CD1c-positive myeloid dendritic cell (primary cell): ENCODE measurements around the gene BCO2.
"Not testable (repeated sequence)": the region's sequence is repeated elsewhere in the genome, so short reads cannot be mapped to it uniquely, and the experiment has no call there.

Experiments
- DNase-seq: peaks from one replicate; pipeline ENCODE4 v3.0.0-alpha.2; 2016; ENCODE audit errors: extremely low spot score

The BCO2 gene

DNA sequence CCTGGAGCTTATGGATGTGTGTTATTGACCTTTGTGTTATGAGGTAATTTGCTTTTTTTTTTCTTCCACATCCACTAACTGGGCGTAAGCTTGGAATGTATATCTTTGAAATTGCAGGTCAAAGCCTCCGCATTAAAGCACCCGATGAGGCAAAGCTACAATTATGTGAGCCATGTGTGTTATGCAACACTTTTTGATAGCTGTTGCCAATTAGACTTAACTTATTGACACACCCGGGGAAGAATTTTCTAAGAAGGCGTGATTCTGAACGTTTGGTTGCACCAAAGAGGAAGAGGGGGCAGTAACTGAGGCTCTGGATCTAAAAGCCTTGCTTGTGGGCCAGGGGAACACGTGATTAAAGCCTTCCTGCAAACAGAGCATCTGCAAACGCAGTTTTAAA is 8.8 kb upstream of the BCO2 start:
- peak; percentile 30 for DNase-seq

DNA sequence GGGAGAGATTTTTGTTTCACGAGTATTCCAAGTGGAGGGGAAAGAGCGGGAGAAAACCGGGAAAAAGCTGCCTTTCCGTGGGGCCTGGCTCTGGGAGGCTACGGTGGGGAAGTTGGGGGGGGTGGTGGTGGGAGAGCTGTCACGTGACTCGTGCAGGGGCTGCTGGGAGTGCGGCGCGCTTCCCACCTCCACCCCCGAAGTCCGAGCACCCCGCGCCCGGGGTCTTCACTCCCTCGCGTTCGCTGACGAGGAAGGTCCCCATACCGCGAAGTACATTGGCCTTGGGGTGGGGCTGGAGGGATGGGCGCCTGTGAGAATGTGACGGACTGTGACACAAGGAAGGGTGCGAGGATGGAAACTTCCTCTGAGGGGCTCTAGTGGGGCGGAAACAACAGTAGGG is 8.2 kb upstream of the BCO2 start, which contains the start of gene TEX12:
Gene TEX12, plus strand, starts transcription at position 228 of the 400 bp plus-strand sequence. CDS start 1,897 bp downstream, outside the sequence.
- DNase-seq: no peak

DNA sequence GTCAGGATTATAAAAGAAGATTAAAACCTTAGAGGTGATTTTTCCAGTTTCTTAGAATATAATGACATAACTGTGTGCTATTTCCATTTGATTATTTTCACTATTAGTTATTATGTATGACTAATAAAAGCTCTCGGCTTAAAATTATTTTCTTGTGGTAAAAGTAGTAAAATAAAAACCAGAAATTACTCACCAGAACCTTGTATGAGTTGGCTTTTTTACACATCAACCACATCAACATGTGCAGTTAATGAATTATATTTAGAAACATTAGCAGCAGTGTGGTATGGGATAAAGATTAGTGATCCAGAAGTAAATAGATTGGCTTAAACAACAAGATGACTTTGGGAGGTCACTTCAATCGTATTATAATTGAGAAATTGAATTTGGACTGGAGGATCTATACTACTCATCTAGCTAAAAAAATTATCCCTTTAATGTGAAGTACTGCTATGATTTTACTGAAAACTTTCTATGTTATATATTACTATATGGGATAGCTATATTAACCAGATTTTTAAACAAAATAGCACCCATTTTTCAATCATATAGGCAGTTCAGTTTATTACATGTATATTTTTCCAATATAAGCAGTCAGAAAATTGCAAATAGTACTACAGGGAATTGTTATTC is 2.8 kb upstream of the BCO2 start:
- DNase-seq: no peak

DNA sequence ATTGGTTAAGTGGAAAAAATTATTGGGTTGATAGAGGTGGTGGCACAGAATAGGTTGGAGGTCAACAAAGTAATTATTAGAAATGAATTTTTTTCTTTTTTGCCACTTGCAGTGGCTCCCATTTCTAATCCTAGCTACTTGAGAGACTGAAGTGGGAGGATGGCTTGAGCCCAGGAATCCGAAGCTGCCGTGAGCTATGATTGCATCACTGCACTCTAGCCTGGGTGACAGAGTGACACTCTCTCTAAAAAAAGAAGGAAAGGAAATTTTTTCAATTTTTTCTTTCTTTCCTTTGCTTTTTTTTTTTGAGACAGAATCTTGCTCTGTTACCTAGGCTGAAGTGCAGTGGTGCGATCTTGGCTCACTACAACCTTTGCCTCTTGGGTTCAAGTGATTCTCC is 2.2 kb upstream of the BCO2 start:
- no peak for DNase-seq

DNA sequence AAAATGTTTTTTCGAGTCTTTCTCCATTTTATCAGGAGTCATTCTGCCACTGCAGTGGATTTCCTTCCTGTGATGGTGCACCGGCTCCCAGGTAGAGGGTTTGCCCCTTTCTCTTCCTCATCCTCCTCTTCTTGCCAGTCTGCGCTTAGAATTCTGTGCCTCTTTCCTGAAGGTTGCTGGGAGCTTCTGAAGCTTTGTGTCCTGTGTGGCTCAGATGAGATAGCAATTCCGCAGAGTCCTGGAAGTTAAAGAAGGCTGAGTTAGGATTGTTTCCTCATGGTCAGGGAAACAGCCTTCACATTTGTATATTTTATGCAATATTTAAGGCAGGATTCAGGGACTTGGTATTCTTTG is 264 bp downstream of the BCO2 start:
- no peak for DNase-seq

DNA sequence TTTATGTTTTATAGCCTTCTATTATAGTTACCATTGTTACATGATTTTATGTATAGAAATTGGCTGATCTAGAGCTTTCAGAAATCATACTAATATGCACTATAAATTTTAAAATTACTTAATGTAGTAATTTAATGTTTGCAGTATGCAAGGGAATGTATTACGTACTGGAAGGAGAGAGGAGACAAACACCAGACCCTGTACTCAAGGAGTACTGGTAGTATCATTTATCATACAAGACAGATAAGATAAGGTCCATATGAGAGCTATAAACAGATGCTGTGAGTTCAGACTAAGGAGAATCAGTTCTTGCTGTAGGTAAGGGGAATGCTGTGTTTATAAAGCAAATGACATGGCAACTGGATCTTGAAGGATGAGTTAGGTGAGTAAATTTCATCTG is 765 bp downstream of the BCO2 start:
- DNase-seq: no peak

DNA sequence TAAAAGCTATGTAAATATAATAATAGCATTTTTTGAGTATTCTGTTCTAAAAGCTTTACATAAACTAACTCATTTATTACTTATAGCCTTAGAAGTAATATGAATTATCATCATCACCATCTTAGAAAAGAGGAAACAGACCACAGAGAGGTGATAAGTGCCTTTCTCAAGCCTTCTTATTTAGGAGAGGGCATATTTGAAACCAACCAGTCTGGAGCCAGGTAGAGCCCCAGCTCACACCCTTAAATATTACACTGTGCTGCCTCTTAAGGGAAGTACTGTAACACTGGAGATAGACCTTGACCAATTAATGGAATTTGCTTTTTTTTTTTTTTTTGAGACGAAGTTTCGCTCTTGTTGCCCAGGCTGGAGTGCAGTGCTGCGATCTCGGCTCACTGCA is 2.3 kb downstream of the BCO2 start:
- DNase-seq: no peak

DNA sequence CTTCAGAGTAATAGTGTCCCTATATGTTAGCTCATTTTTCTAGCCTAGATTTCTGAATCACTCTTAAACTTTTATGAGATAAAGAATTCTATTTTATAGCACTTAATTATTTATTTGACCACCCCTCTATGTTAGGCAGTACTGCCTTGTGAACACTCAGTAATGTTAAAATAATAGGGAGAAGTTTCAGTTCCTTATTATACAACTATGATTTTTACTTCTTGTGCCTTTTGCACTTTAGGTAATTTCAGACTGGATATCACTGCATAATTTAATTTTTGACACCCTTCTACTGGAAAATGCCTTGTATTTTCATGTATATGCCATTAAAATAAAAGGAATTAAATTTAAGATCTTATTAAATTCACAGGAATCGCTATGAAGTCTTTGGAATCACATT is 3.1 kb downstream of the BCO2 start:
- peak; percentile 25 for DNase-seq

DNA sequence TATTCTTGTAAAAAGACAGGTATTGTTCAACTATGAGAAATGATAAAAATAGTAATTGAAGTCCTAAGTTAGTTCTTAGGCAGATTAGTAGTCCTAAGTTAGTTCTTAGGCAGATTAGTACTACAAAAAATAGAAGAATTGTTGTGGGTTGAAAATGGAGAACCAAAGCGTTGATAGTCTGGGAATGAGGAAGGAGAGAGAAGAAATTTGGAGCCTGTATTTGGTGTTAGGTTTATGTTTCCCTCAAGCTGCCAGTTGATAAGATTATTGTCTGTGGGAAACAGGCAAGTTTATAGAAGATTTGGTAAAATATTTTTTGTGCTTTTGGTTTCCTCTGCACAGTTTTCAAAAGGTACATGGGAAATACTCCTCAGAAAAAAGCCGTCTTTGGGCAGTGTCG is 3.6 kb downstream of the BCO2 start:
- peak; percentile 63 for DNase-seq

DNA sequence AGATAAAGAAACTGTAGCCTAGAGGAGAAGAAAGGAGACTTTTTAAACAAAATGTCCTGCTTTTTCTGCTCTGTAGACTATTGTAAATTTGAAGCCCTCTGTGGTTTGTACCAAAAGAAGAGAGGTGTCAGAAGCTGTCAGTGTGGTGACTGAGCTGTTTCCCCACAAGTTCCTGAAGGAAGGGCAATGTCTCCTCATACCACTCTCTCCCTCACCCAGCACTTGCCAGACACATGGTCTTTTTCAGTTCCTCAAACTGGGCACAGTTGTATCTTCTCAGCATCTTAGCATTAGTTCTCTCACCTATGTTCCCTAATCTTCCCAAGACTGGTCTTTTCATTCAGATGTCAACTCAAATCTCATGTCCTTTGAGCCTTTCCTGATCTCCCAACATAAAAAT is 4.3 kb downstream of the BCO2 start:
- peak; percentile 81 for DNase-seq

DNA sequence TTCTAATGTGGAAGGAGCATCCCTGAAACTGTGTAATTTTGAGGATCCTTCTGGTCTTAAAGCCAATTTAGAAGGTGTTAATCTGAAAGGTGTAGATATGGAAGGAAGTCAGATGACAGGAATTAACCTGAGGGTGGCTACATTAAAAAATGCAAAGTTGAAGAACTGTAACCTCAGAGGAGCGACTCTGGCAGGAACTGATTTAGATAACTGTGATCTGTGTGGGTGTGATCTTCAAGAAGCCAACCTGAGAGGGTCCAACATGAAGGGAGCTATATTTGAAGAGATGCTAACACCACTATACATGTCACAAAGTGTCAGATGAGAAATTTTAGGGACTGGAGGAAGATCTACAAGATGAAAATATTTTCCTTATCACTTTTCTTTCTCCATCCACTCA is 7.6 kb downstream of the BCO2 start:
- peak; percentile 33 for DNase-seq

DNA sequence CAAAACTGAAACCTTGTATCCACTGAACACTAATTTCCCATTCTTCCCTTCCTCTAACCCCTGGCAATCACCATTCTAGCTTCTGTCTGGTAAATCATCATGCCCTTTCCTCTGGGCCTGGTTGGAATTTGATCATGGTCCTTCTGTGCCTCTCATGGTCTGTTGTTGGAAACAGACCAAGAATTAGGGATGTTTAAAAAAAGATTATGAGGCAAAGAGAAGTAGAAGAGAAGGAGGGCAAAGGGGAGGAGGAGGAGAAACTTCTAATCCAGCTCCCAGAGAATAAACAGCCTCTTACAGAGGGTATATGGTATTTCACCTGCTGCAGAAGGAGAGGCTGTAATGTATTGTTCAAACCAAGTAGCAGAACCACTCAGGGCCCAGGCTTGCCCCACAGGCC is 10.6 kb downstream of the BCO2 start:
- no peak for DNase-seq

DNA sequence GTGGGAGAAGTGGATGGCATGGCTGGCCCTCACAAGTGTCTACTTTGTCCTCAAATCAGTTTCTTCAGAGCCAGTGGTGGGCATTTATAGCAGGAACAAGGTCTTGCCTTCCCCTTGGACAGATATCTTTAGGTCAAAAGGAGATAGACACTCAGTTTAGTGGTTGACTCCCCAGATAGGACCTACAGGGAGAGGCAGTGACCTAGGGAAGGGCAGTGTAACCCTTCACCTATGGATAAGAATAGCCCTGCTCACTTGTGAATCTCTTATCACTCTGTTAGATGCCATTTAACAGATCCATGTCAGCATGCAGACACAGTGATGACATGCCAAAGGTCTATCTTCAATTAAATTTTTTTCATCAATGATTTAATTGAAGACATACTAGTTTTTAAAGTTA is 11.0 kb downstream of the BCO2 start:
- no peak for DNase-seq

DNA sequence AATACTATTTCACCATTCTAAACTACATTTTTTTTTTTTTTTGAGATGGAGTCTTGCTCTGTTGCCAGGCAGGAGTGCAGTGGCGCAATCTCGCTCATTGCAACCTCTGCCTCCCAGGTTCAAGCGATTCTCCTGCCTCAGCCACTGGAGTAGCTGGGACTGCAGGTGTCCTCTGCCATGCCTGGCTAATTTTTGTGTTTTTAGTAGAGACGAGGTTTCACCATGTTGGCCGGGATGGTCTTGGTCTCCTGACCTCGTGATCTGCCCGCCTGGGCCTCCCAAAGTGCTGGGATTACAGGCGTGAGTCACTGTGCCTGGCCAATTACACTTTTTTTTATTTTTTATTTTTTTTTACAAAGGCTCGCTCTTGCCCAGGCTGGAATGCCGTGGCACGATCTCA is 19.8 kb downstream of the BCO2 start:
- not testable (repeated sequence) for DNase-seq

DNA sequence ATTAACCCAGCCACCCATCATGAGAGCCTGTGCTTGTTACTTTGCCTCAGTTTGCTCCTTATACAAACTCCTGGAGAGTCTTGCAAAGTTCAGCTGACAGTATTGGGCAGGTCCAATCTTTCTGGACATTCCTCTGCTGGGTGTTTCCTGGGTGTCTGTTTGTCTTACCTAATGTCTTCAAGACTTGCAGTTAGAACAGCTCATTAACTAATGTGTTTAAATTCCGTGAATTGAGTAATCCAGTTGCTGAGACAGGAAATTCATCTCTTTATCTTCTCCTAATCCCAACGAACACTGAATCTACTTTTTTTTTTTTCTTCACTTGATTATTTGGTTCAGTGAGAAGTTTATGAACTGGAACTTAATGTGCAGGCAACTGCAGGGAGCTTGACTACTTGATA is 20.6 kb downstream of the BCO2 start:
- no peak for DNase-seq

DNA sequence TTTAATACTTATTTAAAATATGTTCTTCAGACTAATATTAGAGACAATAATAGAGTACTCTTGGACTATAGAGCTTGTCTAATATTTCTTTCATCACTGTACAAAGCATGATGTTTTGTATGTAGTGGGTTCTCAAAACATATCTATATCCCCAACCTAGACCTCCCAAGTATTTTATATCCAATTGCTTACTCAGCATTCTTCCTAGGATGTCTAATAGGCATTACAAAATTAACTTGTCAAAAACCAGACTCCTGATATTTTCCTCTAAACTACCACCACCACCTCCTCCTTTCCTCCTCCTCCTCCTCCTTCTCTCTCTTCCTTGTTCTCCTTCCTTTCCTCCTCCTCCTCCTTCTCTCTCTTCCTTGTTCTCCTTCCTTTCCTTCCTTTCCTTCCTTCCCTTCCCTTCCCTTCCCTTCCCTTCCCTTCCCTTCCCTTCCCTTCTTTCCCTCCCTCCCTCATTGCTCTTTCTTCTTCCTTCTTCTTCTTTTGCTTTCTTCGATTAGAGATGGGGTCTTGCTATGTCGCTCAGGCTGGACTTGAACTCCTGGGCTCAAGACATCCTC is 21.3 kb downstream of the BCO2 start:
- DNase-seq: no peak

DNA sequence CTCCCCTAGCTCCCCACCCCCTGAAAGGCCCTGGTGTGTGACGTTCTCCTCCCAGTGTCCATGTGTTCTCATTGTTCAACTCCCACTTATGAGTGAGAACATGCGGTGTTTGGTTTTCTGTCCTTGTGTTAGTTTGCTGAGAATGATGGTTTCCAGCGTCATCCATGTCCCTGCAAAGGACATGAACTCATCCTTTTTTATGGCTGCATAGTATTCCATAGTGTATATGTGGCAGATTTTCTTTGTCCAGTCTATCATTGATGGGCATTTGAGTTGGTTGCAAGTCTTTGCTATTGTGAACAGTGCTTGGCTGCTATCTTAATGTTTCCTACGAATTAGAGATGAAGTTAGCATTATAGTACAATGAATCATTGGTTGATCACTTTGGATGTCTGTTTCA is 23.8 kb downstream of the BCO2 start:
- DNase-seq: not testable (repeated sequence)

DNA sequence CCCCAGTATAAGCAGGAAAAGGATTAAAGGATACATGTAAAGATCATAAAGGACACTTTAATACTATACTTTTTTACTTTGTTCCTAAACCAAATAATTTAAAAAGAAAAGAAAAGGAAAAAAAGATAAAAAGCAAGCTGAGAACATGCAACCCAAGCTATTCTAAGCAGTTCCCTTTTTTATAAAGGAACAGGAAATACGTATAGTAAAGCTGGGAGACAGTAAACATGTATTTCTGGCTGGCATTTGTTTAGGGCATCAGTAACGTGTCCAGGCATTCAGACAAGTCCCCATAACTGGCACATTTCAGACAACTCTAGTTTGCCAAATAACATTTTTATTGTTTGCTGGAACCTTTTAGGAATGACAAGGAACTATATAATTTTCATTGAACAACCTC is 24.9 kb downstream of the BCO2 start:
- no peak for DNase-seq

DNA sequence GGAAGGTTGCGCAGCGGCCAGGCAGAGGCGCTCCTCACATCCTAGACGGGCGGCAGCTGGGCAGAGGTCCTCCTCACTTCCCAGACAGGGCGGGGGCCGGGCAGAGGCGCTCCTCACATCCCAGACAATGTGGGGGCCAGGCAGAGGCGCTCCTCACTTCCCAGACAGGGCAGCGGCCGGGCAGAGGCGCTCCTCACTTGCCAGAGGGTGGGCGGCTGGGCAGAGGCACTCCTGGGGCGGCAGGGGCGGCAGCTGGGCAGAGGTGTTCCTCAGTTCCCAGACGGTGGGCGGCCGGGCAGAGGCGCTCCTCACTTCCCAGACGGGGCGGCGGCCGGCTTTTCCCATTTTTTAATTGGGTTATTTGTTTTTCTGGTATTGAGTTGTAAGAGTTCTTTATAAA is 30.8 kb downstream of the BCO2 start:
- no peak for DNase-seq

DNA sequence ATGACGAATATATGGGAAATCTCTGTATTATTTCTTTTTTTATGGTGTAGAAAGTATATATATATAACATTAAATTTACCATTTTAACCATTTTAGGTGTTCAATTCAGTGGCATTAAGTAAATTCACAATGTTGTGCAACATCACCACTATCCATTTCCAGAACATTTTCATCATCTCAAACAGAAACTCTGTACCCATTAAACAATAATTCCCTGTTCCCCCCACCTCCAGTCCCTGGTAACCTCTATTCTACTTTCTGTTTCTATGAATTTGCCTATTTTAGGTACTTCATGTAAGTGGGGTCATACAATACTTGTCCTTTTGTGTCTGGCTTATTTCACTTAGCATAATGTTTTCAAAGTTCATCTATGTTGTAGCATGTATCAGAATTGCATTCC is 35.6 kb downstream of the BCO2 start:
- DNase-seq: no peak

DNA sequence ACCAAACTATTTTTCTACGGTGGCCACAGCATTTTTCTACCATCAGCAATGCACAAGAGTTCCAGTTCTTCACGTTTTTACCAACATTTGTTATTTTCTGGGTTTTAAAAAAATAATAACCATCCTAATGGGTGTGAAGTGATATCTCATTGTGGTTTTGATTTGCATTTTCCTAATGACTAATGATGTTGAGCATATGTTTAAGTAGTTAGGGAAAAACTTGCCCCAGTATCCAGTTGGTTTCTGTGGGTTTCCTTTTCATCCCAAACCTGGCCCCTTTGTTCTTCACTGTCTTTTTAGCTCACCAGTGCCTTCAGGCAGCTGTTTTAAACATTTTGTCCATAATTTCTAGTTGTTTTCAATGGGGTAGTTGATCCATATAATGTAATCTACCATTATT is 36.2 kb downstream of the BCO2 start:
- DNase-seq: no peak

DNA sequence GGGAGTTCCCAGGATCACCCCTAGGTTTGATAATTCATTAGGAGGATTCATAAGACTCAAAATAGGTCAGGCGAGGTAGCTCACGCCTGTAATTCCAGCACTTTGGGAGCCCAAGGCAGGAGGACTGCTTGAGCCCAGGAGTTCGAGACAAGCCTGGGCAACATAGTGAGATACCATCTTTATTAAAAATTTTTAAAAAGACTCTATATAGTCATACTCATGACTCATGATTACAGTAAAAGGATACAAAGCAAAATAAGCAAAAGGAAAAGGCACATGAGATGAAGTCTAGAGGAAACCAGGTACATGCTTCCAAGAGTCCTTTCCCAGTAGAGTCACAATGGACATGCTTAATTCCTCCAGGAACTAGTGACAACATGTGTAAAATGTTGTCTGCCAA is 37.0 kb downstream of the BCO2 start:
- DNase-seq: no peak

DNA sequence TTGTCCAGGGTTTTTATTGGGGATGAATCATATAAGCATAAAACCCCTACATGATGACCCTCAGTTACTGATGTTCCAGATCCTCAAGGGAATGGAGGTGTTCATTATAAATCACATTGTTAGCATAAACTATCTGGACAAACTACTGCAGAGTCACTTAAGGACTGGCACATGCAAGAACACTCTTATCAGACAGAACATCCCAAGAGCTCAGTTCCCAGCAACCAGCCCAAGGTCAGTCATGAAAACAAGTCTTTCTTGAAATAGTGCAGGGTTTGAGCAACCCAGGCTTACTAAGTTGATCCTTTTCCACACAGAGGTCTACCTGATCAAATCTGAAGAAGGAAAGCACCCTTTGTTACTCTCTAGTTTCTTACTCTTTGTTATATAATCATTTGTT is 37.4 kb downstream of the BCO2 start:
- no peak for DNase-seq

DNA sequence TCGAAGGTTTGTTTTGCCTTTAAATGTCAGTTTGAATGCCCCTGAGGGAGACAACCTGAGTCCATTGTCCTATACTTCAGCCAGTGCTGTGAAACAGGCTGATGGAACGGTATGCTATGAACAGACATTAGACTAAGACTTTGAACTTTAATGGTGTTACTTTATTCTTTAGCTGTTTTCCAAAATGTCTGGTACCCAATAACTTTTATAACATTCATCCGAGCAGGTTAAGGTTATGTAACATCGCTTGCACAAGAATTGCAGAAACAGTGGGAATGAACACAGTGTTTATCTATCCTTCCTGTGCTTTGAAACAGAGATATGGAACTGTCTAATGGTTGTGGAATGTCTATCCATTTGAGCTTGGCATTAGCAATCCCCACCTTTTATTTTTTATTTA is 38.4 kb downstream of the BCO2 start:
- DNase-seq: no peak
